HG03064 (cell line): ENCODE results near the gene OTOF.

Source experiments
- ATAC-seq: cut with Tn5 transposase; IDR thresholded peaks from one replicate; pipeline ENCODE4 v1.9.1; 2021; ENCODE audit warnings: low read depth; ENCODE audit not compliant: unreplicated experiment

The OTOF gene

DNA sequence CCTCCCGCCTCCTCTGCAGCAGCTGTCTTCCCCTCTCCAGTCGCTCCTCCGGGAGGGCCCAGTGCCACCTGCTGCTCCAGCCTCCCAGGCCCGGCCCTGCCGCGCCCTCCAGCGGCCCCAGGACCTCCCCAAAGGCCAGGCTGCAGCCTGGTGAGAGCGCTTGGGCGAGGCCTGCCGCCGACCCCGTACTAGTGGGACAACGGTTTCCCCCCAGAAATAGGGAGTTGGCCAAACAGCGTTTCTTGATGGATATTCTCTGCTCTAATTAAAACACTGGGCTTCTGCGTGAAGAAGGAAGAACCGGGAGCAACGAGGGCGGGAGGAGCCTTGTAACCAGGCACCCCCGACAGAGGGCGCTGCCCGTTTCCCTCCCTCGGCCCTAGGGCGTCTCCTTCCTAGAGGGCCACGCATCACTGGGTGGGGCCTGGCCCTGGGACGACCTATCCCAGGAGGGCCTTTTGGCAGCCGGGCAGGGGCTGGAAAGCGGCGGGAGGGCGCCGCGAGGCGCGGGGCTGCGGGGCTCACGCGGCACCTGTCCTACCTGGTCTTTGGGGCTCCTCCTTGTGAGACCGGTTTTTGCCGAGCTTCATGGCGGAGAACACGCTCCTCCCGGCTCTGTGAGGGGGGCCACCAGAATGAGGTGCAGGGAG is 25.4 kb upstream of the OTOF start:
- peak; percentile 89 for ATAC-seq

DNA sequence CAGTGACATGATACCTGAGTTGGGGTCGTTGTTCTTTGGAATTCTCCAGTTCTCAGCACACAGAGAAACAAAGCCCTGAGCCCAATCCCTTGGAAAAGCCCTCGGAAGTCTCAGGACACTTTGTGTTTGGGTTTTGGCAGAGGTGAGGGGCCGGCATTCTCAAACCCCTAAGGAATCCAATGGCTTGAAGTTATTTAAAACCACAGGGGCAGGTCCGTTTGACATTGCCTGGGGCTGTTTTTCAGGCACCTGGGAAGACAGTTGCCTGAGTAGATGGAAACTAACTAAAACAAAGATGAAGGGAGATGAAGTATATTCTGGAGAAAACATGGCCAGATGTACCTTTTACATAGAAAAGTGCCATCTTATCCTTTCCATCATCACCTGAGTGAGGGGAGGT is 22.5 kb upstream of the OTOF start:
- no peak for ATAC-seq

DNA sequence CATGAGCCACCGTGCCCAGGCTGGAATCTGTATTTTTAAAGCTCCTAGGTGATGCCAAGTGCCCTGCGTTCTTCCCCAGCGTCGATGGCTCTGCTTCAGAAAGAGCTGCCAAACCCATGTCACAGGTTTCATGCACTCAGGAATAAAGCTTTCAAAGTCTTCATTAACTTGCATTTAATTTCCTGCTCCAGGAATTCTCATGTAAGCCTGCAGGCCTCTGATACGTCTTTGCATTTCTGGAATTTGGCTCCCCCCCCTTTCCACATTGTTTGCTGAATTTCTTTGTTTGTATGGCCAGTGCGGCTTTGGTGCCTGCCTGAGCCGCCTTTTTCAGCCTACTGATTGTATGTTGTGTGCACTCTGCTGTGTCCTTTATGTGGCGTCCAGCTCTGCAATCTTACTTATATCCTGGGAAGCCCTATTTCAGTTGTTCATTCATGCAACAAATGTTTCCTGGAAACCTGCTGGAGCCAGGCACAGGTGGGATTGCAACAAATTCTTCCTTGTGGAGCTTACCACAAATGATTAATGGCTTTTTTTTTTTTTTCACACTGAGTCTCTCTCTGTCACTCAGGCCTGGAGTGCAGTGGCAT is 17.9 kb upstream of the OTOF start:
- ATAC-seq = no peak

DNA sequence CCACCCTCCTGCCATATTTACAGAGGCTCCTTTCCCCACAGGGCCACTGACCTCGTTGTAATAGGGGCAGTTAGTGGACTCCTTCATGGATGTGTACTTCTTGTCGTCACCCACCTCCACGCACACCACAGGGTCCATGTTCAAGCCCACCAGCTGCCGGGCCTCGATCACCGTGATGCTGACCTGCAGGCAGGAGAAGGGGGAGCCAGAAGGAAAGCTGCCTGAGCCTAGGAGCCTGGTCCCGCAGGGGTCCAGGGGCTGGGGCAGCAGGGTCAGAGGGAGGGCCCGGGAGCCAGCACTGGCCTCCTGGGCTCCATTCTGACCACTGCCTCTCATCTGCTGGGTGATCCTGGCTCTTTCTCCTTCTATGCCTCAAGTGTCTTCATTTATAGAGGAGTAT is 17.0 kb upstream of the OTOF start:
- ATAC-seq = no peak

DNA sequence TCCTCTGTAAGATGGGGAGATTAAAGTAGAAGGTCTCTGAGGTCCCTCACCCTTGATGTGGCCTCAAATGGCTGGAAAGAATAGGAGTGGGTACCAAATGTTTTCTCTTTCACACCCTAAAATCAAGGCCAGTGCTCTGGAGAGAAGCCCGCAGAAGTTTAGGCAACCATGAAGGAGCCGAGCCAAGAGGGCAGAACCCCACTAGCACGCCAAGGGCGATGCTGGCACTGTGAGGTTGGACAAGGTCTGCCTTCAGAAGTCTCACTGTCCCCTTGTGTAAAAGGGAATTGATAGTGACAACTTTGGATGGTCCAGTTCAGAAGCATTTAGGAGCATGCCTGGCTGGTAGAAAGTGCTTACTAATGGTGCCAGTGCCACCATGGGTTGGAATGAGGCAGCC is 16.3 kb upstream of the OTOF start:
- no peak for ATAC-seq

DNA sequence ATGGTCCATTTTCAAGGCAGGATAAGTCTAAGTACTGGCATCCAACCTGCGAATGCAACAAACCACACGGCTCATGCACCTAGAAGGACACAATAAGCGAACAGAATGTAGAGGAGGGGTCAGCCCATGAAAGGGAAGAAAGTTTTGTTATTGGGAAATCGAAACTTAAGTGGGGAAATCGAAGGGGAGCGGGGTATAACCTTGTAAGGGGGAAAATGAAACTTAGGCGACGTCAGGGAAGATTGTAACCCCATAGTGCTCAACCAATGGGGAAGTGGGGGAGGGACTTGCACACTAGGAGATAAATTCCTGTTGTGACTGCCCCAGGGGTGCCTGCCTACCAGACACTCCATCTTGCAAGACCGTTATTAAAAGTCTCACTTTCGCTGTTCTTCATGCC is 15.6 kb upstream of the OTOF start:
- no peak for ATAC-seq

DNA sequence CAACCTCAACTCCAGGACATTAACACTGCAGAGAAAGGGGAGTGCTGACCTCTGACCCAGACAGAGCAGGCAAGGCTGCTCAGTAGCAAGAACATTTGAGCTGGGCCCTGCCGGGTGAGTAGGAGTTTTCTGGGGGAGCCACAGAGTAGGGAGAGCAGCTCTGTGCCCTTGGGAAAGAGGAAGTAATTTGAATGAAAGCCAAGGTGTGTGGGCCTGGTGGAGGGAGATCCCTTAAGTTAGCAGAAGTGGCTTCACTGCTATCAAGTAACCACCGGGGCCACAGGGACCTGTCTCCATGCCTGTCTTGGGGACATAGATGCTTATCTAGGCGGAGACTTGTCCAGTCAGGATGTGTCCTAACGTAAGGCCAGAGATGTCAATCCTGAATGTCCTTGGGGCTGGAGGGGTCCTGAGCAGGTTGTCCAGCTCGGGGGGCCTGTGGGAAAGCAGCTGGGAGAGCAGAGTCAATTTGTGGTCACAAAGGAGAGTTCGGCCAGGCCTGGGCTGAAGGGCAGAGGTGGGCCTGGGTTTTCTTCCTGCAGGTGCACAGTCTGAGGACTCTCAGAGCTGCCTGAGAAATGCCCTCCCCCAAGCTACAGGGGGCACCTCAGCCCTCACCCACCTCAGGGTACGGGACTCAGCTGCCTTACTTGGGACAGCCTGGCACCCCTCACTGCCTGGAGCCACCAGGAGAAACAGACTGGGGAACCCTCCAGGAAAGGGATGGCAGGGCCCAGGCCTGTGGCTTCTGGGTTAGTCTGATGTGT is 15.0 kb upstream of the OTOF start:
- no peak for ATAC-seq

DNA sequence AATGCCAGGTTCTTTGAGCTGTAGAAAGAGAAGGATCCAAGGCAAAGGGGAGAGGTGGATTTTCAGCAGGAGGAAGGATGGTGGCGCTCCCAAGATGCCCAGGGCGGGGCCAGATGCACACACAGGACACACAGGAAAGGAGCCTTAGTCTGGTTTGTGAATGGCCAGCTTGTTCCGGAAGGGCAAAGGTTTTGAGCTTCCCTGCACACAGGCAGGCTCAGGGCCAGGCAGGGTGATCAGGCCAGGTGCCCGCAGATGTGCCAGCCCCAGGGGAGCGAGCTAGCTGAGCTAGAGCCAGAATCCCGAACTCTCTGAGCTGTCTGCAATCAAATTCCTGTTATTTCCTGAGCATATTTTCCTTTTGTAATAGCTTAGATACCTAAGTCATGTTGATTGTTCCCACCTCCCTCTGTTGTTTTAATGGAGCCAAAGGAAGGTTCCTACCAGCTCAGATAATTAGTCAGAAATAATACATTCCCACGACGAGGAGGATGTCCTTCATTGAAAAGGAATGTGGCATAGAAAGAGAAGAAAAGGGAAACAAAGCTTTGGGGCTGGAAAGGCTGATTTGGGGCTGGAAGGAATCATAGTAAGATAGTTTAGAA is 13.7 kb upstream of the OTOF start:
- ATAC-seq = no peak

DNA sequence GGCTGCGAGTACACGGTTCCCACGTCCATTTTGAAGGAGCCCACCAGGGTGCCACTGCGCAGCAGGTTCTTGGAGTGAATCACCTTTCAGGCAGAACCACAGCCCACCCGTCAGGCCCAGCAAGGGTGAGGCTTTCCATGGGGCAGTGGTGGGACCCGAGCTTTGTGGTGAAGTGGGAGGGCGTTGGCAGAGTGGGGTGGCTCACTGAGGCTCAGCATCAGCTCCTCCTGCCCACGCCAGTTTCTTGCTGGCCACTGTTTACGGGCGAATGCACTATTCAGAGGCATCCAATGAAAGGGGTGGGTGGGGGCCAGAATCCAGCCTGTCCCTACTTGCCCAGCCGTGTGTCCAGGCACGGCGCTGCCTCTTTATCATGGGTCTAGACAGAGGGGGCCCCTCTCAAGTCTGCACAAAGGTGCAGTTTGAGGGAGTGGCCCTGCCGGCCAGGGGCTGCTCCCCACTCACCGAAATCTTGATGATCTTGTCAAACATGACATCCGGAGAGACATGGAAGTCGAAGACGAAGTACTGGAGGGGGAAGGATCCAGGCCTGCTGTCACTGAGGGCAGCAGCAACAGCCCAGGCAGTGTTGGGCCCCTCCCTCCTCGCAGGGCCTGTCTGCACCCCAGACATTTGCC is 11.4 kb upstream of the OTOF start:
- ATAC-seq = no peak

DNA sequence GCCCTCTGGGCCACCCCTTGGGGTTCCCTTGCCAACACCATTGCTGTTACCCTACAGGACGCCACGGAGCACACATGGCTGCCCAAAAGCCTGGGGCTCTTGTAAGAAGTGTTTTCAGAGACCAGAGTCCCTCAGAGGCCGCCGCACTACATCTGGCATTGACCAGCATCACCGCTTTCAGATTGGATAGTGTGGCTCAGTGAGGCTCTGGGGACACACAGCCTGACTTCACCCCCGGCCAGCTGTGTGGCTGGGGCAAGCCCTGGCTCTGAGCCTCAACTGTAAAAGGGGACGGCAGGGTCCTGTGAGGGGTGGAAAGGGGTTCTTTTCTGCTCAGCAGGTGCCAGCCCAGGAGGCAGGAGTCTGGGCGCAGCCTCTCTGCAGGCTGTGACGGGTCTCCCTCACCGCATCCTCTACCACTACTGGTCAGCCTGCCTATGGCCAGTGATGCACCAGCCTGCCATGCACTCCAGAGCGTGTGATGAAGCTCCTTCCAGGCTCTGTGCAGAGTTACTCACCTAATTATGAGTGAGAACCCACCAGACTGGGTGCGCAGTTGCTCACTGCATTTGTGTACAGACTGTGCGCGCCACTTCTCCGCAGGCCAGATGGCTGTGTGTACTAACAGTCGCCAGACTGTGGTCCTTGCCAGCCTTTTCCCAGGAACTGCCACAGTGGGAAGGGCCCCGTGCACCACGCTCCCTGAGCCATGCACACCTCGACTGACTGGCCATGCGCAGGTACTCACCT is 10.7 kb upstream of the OTOF start:
- no peak for ATAC-seq

DNA sequence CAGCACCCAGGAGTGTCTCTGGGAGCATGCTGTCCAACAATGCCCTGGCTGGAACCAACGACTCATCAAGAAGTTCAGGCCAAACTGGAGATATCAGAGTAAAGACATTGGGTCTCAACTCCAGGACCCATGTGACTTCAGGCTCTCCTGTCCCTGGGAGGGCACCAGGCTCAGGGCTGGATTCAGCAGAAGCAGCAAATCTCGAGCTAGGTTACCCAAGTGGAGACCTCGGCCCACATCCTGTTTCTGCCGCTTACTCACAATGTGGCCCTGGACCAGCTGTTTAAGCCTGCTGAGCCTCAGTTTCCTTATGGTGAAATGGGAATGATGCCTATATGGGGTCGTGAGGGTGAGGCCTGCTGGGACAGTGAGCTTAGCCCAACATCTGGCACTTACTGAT is 9.3 kb upstream of the OTOF start:
- ATAC-seq = no peak

DNA sequence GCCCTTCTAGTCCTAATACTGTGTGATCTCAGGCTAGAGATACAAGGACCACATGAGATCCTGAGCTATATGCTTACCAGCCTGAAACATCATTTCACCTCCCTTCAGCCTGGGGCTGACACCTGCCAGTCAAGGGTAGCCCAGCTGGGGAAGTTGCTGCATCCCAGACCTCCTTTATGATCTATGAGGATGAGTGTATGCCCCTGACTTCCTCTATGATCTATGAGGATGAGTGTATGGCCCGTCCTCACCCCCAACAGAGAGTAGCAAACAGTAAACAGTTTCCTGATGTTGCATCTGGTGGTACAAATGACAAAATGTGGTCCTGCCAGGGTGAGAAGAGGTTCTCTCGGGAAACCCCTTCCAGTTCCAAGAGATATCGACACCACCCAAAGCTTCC is 8.9 kb upstream of the OTOF start:
- ATAC-seq = no peak

DNA sequence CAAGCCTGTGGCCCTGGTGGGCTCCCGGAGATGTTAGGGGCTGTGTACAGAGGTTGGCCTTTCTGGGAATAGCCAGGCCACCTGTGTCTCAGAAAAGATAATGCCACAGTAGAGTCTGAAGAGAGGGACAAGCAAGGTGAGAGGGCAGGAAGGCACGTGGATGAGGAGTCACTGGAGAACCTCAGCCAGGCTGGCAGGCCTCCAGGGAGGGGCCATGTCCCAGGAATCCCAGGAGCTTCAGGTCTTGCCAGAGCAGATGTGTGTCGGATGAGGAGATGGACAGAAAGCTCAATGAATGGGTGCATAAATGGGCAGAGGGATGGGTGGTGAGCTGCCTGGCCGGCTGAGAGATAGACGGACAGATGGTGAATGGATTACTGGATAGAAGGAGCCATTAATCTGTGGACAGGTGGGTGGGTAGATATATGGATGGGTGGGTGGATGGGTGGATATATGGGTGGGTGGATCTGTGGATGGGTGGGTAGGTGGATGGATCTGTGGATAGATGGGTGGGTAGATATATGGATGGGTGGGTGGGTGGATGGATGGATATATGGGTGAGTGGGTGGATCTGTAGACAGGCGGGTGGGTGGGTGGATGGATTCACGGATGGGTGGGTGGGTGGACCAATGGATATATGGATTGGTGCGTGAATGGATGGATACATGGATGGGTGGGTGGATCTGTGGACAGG is 7.9 kb upstream of the OTOF start:
- no peak for ATAC-seq

DNA sequence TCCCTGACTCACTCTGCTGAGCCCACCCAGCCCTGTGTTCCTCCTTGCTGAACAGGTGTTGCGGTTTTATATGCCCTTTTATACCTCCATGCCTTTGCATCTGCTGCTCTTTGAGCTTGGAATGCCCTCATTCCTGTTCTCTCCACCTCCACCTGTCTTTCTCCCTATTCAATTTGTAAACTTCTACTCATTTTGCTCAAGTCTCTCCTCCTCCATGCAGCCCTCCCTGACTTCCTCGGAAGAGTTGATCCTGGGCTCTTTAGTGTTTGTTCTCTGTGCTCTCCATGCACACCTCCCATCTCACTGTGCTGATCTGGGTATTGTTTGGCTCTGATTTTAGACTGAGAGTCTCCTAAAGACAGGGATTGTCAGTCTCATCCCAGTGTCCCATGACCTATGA is 7.2 kb upstream of the OTOF start:
- no peak for ATAC-seq

DNA sequence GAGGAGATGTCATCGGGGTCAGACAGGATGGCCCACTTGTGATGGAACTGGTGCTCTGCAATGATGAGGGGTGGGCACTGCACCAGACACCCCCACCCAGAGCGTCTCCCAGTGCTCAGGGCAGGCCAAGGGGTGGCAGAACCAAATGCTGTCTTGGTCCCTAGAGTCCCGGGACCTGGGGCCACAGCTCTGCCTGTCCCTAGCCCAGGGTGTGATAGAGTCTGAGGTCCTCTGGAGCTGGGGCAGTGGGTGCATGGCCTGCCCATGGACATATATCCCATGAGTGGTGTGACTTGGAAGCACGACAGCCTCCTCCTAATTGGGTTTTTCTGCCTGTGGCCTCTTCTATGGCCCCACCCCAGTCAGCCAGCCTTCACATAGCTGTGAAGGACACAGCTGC is 6.7 kb upstream of the OTOF start:
- ATAC-seq = no peak

DNA sequence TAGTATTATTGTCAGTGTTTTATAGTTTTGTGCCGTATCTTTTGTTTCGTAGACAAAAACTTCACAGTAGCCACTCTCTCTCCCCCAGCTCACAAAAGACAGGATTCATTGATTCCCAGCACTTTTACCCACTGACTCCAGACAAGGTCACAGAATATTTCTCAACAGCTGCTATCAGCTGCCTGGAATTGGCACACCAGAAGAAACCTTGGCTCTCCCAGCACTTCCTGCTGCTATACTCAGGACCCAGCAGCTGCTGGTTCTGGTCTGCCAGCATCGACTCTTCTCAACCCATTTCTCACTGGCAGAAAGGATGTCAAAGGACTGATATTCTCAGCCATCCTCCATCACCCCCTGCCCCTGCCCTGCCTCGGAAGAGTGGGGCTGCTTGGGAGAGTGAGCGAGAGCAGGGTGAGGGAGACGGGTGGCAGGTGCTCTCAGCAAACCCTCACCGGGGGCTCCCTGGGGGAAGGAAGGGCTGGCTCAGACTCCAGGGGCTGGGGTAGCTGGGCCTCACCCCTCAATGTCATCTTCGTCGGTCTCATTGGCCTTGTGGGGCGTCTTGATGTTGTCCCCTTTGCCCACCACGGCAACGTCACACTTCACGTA is 6.1 kb upstream of the OTOF start:
- ATAC-seq = no peak

DNA sequence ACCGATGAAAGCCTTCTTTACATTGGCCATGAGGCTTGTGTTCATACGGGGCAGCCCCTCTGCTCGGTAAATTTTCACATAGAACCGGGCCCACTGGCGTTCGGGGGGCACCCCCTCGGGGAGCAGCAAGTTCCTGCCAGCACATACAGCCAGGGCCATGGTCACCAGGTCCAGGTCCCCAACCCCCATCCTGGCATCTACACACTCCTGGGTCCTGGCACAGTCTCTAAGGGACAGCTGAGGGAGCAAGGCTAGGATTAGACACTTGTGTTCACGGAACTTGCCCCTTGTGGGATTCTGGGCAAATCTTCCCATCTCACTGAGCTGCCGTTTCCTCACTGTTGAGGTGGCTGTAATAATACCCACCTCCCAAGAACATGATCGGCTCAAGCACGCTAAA is 5.6 kb upstream of the OTOF start:
- ATAC-seq = no peak

DNA sequence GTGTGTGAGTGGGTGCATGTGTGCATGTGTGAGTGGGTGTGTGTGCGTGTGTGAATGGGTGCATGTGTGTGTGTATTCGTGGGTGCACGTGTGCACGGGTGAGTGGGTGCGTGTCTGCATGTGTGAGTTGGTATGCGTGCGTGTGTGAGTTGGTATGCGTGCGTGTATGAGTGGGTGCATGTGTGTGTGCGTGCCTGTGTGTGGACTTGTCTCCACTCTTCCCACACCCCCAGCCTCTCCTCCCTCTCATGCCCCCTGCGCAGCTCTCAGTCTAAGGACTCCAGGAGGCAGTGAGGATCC is 5.1 kb upstream of the OTOF start:
- no peak for ATAC-seq

DNA sequence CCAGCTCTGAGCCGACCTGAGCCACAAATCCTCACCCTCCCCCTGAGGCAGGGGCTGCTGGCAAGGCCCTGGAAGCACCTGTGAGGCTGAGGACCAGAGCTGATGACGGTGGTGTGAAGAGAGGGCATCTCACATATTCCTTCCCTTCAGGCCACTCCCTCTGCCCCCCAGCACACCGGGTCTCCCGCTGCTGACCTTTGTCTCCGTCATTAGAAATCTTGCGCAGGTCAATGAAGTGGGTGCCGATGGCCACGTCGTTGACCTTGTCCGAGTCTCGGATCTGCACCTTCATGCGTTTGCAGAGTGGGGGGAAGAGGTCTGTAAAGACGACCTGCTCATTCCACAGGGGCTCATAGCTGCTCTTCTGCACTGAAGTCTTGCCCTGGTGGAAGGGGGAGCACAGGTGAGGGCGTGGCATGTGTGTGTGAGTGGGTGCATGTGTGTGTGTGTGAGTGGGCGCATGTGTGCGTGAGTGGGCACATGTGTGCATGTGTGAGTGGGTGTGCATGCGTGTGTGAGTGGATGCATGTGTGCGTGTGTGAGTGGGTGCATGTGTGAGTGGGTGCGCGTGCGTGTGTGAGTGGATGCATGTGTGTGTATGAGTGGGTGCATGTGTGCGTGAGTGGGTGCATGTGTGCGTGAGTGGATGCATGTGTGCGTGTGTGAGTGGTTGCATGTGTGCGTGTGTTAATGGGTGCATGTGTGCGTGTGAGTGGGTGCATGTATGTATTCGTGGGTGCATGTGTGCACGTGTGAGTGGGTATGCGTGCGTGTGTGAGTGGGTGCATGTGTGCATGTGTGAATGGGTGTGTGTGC is 4.5 kb upstream of the OTOF start:
- ATAC-seq = no peak
